Upper lobe of left lung (tissue), 6 donors: Measurements from ENCODE around the gene DNAJB6. TPM values are rescaled to one million over a fixed set of nuclear protein-coding genes. Genes with fewer than 3 reads are reported as not detected.

Experiments
- ATAC-seq, 2 donors: fragments of 200-7000 bp; cut with Tn5 transposase; one replicate each; pipeline ENCODE4 v1.9.1; 2022; ENCODE audit warnings: mild to moderate bottlenecking in 2 of 2, moderate library complexity in 2 of 2; ENCODE audit not compliant: low FRiP score in 2 of 2
- DNase-seq, 2 donors: peaks; one replicate each; pipeline ENCODE4 v3.0.0-alpha.2; 2019 to 2020
- H3K27ac ChIP-seq, 4 donors: fragments of 200-600 bp; sonication (generic); one replicate each; pipeline ENCODE4 v1.5.1; 2016 to 2019
- H3K27me3 ChIP-seq, 4 donors: fragments of 200-600 bp; sonication (generic); one replicate each; pipeline ENCODE4 v1.5.1; 2017 to 2019
- H3K36me3 ChIP-seq, 4 donors: fragments of 200-600 bp; sonication (generic); one replicate each; pipeline ENCODE4 v1.5.1; 2016 to 2019
- H3K4me1 ChIP-seq, 4 donors: fragments of 200-600 bp; sonication (generic); one replicate each; pipeline ENCODE4 v1.5.1; 2018 to 2019
- H3K4me3 ChIP-seq, 4 donors: fragments of 200-600 bp; sonication (generic); one replicate each; pipeline ENCODE4 v1.5.1; 2017 to 2019; ENCODE audit warnings: mild to moderate bottlenecking in 2 of 4, moderate library complexity in 1 of 4
- H3K9me3 ChIP-seq, 4 donors: fragments of 200-600 bp; sonication (generic); one replicate each; pipeline ENCODE4 v1.5.1; 2018 to 2019
- CTCF ChIP-seq, 6 experiments: fragments of 450-650 bp in 4 of 6; fragments of 200-600 bp in 2 of 6; sonication (generic) in 2 of 6; IDR thresholded peaks; one replicate each; pipeline ENCODE4 v1.5.1; 2016 to 2019; ENCODE audit warnings: antibody characterized with exemption in 6 of 6
- EP300 ChIP-seq, 4 donors: sonication (generic); formaldehyde crosslinking; IDR thresholded peaks; one replicate each; pipeline ENCODE4 v1.5.1; 2017; ENCODE audit warnings: antibody characterized with exemption in 4 of 4, control low read depth in 2 of 4
- POLR2A ChIP-seq, 4 donors: fragments of 450-650 bp; IDR thresholded peaks; one replicate each; pipeline ENCODE4 v1.5.1; 2016 to 2017; ENCODE audit warnings: antibody characterized with exemption in 4 of 4, mild to moderate bottlenecking in 2 of 4
- POLR2AphosphoS5 ChIP-seq, 2 donors: sonication (generic); formaldehyde crosslinking; IDR thresholded peaks; one replicate each; pipeline ENCODE4 v1.5.1; 2017; ENCODE audit warnings: antibody characterized with exemption in 2 of 2
- WGBS, 2 donors: methylation state at CpG; one replicate each; pipeline ENCODE4 v1.1.5; 2017 to 2018; 5-methylcytosine and 5-hydroxymethylcytosine counted together
- total RNA-seq, 6 donors: library from RNA; depleted of rRNA in 4 of 6; stranded (reverse); fragments of >200 nt in 4 of 6; gene quantifications; one replicate each; pipeline versions ENCODE4 v1.1.0 to v1.2.1, GENCODE V29; 2016 to 2021
- donor health status: DM: no; HTN: no; CAD: no; lungs with moderate emphysema.
- donor health status: DM: no; HTN: yes; CAD: no; lungs with severe emphysema.

The DNAJB6 gene
- total RNA-seq, 6 donors from 2014 or later = 64.1 to 99.6 (median 83.0) TPM

GRCh38 chr7:157380416-157380815 lies 43.6 kb downstream of the DNAJB6 start:
- DNase-seq = no peak
- no peaks in the 10 kb centered on the region for H3K27me3 ChIP-seq
- H3K9me3 ChIP-seq = no peaks in the 10 kb centered on the region
- WGBS, 2 donors = 78 to 86% methylated on average over 7 of the region's 7 CpGs
- H3K36me3 ChIP-seq = peaks cover 0 to 37% (median 24%) of the 10 kb centered on the region in 4 donors
- no peak overlapping the region for H3K27ac ChIP-seq
- TF ChIP-seq EP300 (IDR thresholded peaks at IDR 0.05) (no peak), POLR2AphosphoS5 (IDR thresholded peaks at IDR 0.05) (no peak), CTCF (IDR thresholded peaks at IDR 0.05) (no peak)
- H3K4me3 ChIP-seq = no peak overlapping the region
- no peak for ATAC-seq
- peaks cover 0 to 12% (median 8%) of the 10 kb centered on the region in 4 donors for H3K4me1 ChIP-seq

- Histone ChIP-seq H3K27ac (no peak overlapping the region), H3K36me3 (peaks cover 0 to 53% (median 22%) of the 10 kb centered on the region in 4 donors), H3K27me3 (no peaks in the 10 kb centered on the region), H3K4me1 (peaks cover 4 to 9% (median 7%) of the 10 kb centered on the region in 4 donors), H3K9me3 (no peaks in the 10 kb centered on the region), H3K4me3 (no peak overlapping the region)
- WGBS, 2 donors = 96% methylated on average over 5 of the region's 5 CpGs
- no peak for TF ChIP-seq CTCF (IDR thresholded peaks at IDR 0.05)
- TF ChIP-seq EP300 (IDR thresholded peaks at IDR 0.05) = no peak
- no peak for DNase-seq
- ATAC-seq = no peak
Observed at GRCh38 chr7:157383868-157384267, 47.1 kb downstream of the DNAJB6 start.

GRCh38 chr7:157384301-157384700 lies 47.5 kb downstream of the DNAJB6 start:
- no peaks in the 10 kb centered on the region for H3K9me3 ChIP-seq
- H3K36me3 ChIP-seq = peaks cover 0 to 56% (median 22%) of the 10 kb centered on the region in 4 donors
- no peak overlapping the region for H3K4me3 ChIP-seq
- 64 to 68% methylated on average over 9 of the region's 9 CpGs for WGBS, 2 donors
- peak in 1 of 2 donors; percentile 24 for DNase-seq
- H3K27me3 ChIP-seq = no peaks in the 10 kb centered on the region
- H3K4me1 ChIP-seq = peaks cover 4 to 9% (median 7%) of the 10 kb centered on the region in 4 donors
- TF ChIP-seq CTCF (IDR thresholded peaks at IDR 0.05) (no peak), EP300 (IDR thresholded peaks at IDR 0.05) (no peak), POLR2AphosphoS5 (IDR thresholded peaks at IDR 0.05) (no peak), POLR2A (IDR thresholded peaks at IDR 0.05) (no peak)
- H3K27ac ChIP-seq = no peak overlapping the region
- peak in 1 of 2 donors; percentile 26 for ATAC-seq

GRCh38 chr7:157386979-157387800 lies 50.4 kb downstream of the DNAJB6 start:
- Histone ChIP-seq H3K9me3 (no peaks in the 10 kb centered on the region), H3K36me3 (peaks cover 0 to 75% (median 37%) of the 10 kb centered on the region in 4 donors), H3K27me3 (no peaks in the 10 kb centered on the region), H3K4me1 (peaks cover 4 to 27% (median 21%) of the 10 kb centered on the region in 4 donors), H3K27ac (peak overlapping the region in 3 of 4 donors; percentile 24 to 59 (median 38)), H3K4me3 (no peak overlapping the region)
- ATAC-seq (peak; percentile 85 to 86), DNase-seq (peak in 1 of 2 donors; percentile 89)
- 47 to 51% methylated on average over 23 of the region's 23 CpGs for WGBS, 2 donors
- TF ChIP-seq CTCF (IDR thresholded peaks at IDR 0.05) = peak; percentile 77 to 86 (median 79)
- peak; percentile 72 to 77 for TF ChIP-seq POLR2AphosphoS5 (IDR thresholded peaks at IDR 0.05)
- TF ChIP-seq EP300 (IDR thresholded peaks at IDR 0.05) = peak in 1 of 4 donors; percentile 49
- TF ChIP-seq POLR2A (IDR thresholded peaks at IDR 0.05) = no peak
